Liver (tissue), 3 donors: ENCODE results near the gene OBP2A.

Experiments used
- EGR1 ChIP-seq, 2 donors: IDR thresholded peaks; 2 replicates each; pipeline ENCODE4 v1.6.1; 2016 to 2018; ENCODE audit warnings: antibody characterized with exemption in 2 of 2, low read depth in 2 of 2
- MAX ChIP-seq: IDR thresholded peaks from 2 replicates; pipeline ENCODE4 v1.6.1; 2016; ENCODE audit warnings: antibody characterized with exemption
- RAD21 ChIP-seq, 2 donors: IDR thresholded peaks; 2 replicates each; pipeline ENCODE4 v1.6.1; 2016; ENCODE audit warnings: antibody characterized with exemption in 2 of 2, mild to moderate bottlenecking in 2 of 2
- TAF1 ChIP-seq: conservative IDR thresholded peaks from 2 replicates; pipeline ENCODE4 v1.6.1; 2016; ENCODE audit warnings: antibody characterized with exemption, mild to moderate bottlenecking
- TF ChIP-seq, protein P1 (sequence below): IDR thresholded peaks from 2 replicates; pipeline ENCODE4 v1.6.1; 2016; ENCODE audit warnings: antibody characterized with exemption
- TF ChIP-seq, protein P2 (sequence below): fragments of 150-350 bp; IDR thresholded peaks from 2 replicates; pipeline ENCODE4 v1.5.1; 2017; ENCODE audit warnings: improper control_type of control experiment, low read depth, low read length; ENCODE audit not compliant: missing input control
- donor health status: healthy.
- donor health status: healthy.

- TF ChIP-seq, protein P1, sequence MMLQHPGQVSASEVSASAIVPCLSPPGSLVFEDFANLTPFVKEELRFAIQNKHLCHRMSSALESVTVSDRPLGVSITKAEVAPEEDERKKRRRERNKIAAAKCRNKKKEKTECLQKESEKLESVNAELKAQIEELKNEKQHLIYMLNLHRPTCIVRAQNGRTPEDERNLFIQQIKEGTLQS, result no peak
- TF ChIP-seq TAF1 (no peak), RAD21 (IDR thresholded peaks at IDR 0.05) (no peak), MAX (no peak), EGR1 (IDR thresholded peaks at IDR 0.05; ENCODE audit: low read depth in 2 of 2) (no peak)
- TF ChIP-seq, protein P2, sequence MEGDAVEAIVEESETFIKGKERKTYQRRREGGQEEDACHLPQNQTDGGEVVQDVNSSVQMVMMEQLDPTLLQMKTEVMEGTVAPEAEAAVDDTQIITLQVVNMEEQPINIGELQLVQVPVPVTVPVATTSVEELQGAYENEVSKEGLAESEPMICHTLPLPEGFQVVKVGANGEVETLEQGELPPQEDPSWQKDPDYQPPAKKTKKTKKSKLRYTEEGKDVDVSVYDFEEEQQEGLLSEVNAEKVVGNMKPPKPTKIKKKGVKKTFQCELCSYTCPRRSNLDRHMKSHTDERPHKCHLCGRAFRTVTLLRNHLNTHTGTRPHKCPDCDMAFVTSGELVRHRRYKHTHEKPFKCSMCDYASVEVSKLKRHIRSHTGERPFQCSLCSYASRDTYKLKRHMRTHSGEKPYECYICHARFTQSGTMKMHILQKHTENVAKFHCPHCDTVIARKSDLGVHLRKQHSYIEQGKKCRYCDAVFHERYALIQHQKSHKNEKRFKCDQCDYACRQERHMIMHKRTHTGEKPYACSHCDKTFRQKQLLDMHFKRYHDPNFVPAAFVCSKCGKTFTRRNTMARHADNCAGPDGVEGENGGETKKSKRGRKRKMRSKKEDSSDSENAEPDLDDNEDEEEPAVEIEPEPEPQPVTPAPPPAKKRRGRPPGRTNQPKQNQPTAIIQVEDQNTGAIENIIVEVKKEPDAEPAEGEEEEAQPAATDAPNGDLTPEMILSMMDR, result no peak
Observed at GRCh38 chr9:135570456-135570855, 24.5 kb downstream of the OBP2A start.
